ENCODE measurements around the gene ROBO2. TPM values are rescaled to one million over a fixed set of nuclear protein-coding genes. Genes with fewer than 3 reads are reported as not detected.

Gene ROBO2
- total RNA-seq, 1 donor from 2014 or later: 0.20 TPM

DNA sequence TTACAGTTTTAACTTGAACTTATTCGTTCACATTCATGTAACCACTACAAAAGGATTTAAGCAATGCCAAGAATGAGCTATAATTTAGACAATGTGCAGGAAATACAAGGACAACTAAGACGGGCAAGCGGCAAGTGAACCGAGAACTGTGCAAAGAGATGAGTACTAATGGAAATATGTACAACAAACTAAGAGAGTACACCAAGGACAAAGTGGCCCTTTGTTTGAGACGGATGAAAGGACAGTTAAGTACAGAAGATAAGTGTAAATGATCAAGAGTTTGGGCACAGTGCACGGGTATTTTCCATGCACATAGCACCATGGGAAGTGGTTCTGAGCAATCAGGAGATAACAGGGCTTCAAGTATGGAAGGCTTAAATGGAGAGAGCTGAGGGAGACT is 281.7 kb downstream of the ROBO2 start:
- DNase-seq (ENCODE audit: low spot score): no peak
- ATAC-seq: no peak

DNA sequence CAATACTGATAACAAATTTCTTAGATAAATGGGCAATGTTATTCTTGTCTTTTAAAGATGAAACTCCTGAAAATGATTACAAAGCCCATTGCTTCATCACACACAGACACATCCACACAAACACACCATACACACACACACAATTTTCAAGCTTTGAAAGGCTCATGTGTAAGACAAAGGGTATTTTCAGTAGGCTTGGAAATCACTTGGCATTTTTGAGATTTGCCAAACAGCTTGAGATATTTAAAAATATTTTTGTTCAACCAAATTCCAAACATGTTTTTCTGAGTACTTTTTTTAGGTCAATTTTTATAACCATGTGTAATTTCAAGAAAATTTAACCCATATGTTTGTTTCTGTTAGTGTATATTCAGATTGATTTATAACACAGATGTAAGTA is 283.7 kb downstream of the ROBO2 start:
- DNase-seq (ENCODE audit: low spot score) (no peak), ATAC-seq (no peak)

DNA sequence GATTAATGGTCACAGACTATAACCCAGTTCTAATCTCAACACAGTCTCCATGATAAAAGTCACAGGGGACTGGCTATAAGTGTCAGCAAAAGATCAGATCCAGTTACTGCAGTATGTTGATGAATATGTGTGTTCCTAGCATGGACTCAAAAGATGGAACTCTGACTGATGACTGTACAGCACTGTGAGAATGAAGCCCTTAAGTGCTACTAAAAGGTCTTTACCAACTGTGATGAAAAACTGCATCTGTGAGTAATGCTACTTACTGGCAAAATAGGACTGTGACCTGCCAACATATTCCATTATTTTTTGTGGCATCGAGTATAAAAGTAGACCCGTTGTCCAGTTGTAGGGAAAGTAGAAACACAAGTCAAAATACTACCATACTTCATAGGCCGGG is 284.2 kb downstream of the ROBO2 start:
- ATAC-seq (no peak), DNase-seq (ENCODE audit: low spot score) (no peak)

DNA sequence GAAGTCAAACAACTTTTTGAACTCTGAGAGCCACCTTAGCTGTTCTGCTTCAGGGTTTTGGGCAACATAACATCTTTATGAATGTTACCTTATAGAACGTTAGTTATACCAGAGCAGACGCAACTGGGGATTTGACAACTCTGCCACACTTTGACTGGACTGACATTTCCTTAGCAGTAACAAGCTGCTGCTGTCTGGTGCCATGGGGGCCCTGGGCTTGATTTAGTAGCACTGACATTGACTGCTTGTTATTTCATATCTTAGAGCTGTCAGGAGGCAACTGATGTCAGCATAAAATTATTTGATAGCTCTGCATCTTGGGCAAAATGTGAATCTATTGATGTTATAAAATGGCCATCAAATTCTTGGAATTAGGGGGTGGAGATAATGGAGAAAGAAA is 285.4 kb downstream of the ROBO2 start:
- DNase-seq (ENCODE audit: low spot score) (no peak), ATAC-seq (no peak)

DNA sequence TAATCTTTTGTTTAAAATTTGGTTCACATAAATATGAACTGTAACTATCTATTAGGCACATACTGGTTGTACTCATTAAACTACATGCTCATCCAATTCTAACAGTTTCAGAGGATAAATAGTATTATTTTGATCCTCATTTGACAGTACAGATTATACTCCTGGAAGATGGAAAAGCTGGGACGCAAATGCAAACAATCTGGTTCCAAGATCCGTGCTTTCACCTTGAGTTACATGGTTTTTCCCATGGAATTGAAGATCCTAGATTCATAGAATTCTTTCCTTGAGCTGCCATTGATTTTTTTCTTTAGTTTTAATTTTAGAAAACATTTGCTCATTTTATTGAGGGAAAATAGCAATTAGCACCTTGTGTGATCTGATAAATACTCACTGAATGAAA is 285.8 kb downstream of the ROBO2 start:
- DNase-seq (ENCODE audit: low spot score) (no peak), ATAC-seq (no peak)

DNA sequence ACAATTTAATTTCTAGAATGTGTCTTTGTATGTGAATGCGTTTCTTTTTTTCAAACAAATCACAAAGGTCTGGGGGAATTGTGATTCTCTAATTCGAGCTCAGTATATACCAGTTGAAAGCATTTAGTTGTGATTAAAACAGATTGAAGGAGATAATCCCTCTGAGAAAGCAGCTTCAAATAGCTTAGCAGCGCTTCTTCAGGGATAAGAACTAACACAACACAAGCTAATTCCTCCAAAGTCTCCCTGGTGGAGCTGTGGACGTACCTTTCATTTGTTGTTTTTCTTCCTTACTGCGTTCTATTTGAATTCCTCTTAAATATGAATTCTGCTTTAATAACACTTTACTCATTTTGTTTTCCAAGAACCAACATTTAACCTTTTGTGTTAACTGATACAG is 286.7 kb downstream of the ROBO2 start:
- ATAC-seq (no peak), DNase-seq (ENCODE audit: low spot score) (no peak)

DNA sequence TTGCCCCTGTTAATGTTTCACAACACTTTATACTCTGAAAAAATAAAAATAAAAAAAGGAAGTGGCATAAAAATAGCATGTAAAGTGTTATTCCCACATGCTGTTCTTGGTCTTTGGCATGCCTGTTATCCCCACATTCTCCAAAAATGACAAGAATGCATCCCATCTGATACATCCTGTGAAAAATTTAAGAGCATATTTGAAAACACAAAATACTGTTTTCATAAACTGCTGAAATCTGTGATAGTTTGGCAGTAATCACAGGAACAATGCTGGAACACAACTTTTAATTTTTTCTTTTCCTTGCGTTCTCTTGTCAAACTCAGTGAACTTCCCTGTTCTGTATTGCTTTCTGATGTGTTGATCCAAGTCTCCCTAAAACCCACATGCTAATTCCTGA is 288.8 kb downstream of the ROBO2 start:
- no peak for ATAC-seq
- DNase-seq (ENCODE audit: low spot score): no peak

DNA sequence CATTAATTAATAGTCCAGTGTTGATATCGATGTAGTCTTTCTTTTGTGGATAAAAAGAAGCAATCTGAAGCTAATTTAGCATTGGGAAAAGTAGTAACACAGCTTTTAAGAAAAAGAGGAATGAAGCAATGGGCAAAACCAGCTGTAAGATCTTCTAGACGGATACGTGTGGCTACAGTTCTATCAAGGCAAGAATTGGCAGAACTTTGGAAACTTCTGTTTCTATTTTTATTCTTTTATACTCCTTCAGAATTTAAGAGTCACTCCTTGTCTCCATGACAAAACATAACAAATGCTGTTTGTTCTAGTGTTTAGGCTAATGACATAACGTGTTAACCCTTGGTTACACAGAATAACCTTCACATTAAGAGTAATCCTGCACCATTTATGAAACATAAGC is 289.2 kb downstream of the ROBO2 start:
- ATAC-seq (no peak), DNase-seq (ENCODE audit: low spot score) (no peak)

DNA sequence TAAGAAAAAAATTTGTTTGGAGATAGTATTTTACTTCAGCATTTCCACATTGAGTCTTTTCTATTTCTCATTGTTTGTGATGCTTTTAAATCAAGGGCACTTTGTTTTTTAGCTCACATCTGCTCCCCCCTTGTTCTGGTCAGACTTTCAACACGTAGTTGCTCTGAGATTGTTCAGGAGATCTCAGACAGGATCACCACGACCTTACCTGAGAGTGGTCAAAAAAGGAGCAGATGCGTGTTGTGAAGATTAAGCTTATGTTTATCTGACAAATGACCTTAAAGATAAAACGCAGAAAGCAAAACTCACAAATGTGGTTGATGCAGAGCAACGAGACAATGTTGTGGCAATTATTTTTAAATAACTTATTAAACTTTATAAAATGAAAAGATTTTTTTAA is 298.3 kb downstream of the ROBO2 start:
- ATAC-seq: no peak

DNA sequence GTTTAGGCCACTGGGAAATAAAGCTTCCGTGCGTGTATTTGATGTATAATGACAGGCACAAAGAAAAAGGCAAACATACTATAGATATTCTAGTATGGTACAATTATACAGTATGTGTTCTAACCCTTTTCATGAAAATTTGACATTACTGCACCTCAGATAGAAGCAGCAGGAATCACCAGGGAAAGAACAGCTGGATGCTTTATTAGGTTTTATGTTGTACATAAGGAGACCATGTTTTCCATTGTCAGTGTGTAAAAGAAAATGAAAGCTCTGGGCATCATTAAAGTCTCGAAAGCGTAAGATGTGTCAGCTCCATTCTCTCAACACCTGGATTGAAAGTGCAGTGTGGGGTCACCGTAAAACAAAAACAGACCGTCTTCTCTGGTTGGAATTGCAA is 302.1 kb downstream of the ROBO2 start:
- DNase-seq (ENCODE audit: low spot score) (no peak), ATAC-seq (no peak)

More for the DNA sequence above, 298.3 kb downstream of the ROBO2 start:
- no peak for DNase-seq (ENCODE audit: low spot score)

DNA sequence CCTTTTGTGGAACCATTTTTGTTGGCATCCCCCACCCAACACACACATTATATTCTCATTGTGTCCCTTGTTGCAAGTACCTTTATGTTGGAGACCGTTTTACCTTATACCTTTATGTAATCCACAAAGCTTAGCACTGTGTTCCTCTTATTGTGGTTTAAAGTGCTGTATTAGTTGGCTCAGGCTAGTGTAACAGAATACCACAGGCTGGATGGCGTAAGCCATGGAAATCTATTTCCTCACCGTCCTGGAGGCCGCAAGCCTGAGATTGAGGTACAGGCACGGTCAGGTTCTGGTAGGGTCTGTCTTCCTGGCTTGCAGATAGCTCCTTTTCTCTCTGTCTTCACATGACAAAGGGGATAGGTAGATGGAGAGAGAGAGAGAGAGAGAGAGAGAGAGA is 302.8 kb downstream of the ROBO2 start:
- DNase-seq (ENCODE audit: low spot score): no peak
- ATAC-seq: no peak

DNA sequence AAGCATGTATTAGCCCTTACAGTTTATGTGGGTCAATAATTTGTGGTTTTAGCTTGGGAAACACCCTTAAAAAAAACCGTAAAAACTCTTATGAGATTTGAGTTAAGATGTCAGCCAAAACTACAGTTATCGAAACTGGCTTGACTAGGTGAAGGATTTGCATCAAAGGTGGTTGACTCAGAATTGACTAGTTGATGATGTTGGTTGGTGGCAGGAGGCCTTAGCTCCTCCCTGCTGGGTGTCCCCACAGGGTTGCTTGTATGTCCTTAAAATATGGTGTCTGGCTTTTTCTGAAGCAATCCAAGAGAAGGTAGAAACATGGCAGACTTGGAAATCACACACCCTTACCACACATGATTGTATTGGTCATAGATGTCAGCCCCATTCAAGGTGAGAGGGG is 305.1 kb downstream of the ROBO2 start:
- ATAC-seq (no peak), DNase-seq (ENCODE audit: low spot score) (no peak)

DNA sequence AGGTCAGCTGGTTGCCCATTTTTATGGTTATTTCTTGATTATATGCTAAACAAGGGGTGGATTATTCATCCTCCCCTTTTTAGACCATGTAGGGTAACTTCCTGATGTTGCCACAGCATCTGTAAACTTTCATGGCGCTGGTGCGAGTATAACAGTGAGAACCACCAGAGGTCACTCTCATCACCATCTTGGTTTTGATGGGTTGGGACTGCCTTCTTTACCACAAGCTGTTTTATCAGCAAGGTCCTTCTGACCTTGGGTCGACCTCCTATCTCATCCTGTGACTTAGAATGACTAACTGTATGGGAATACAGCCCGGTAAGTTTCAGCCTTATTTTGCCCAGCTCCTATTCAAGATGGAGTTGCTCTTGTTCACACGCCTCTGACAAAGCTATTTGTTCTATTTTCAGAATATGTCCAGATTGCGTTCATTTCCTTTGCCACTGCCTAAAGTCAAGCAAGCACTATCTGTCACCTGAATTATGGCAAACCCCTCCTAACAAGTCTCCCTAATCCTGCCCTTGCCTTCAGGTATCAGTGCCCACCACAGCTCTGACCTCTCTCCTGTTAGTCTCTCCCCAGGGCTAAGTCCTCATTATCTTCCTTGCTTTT is 308.5 kb downstream of the ROBO2 start:
- peak; percentile 69 for ATAC-seq
- DNase-seq (ENCODE audit: low spot score): no peak

DNA sequence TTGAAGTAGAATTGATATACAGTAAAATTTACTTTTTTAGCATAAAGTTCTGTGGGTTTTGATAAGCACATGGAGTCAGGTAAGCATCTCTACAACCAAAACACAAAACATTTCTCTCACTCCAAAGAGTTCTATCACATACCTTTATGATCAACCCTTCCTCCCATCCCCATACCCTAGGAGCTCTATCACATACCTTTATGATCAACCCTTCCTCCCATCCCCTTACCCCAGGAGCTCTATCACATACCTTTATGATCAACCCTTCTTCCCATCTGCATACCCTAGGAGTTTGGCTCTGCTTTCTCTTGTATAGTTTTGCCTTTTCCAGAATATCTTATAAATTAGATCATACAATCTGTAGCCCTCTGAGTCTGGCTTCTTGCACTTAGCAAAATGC is 315.1 kb downstream of the ROBO2 start:
- DNase-seq (ENCODE audit: low spot score) (no peak), ATAC-seq (no peak)

DNA sequence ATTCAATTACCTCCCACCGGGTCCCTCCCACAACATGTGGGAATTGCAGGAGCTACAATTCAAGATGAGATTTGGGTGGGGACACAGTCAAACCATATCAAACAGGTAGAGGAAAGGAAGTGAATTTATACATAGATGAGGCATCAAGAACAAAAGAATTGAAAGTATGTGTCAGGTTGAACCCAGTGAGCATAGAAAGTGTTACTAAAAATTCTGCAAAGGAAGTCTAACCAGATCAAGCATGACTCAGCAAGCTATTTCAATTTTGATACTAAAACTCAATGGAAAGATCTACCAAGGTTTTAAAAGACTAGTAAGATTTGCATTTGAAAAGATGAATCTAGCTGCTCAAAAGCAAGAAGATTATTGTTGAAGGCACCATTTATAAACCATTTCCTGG is 323.0 kb downstream of the ROBO2 start:
- no peak for ATAC-seq
- no peak for DNase-seq (ENCODE audit: low spot score)

DNA sequence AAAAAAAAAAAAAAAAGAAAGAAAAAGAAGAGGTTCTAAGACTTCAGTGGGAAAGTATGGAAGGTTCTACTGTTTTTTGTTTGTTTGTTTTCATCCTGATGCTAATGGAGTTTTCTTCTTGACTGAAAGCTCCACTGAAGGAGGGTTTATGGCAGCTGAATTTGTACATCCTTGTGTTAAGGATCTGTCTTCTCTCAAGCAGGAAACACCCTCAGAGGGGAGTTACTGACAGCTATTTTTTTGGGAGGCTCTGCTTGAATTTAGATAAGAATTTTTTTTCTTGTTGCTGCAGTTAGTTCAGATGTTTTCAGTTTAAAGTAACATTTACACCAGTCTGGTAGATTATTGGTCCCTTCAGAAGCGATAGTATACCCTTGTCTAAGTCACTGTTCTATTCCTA is 325.3 kb downstream of the ROBO2 start:
- ATAC-seq (no peak), DNase-seq (ENCODE audit: low spot score) (no peak)

DNA sequence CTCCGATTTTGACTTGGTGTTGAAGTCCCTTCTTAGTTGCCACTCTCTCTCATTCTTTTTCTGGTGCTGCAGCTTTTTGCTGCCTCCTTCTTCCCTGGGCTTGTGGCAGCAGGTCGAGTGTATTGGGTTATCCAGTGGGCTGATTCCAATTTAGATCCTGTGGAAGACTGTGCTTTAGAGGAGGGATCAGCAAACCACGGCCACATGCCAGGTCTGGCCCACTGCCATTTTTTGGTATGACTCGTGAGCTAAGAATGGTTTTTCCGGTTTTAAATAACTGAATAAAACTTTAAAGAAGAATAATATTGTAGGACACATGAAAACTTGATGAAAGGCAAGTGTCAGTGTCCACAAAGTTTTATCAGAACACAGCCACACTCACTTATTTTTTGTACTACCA is 330.5 kb downstream of the ROBO2 start:
- no peak for ATAC-seq
- no peak for DNase-seq (ENCODE audit: low spot score)

DNA sequence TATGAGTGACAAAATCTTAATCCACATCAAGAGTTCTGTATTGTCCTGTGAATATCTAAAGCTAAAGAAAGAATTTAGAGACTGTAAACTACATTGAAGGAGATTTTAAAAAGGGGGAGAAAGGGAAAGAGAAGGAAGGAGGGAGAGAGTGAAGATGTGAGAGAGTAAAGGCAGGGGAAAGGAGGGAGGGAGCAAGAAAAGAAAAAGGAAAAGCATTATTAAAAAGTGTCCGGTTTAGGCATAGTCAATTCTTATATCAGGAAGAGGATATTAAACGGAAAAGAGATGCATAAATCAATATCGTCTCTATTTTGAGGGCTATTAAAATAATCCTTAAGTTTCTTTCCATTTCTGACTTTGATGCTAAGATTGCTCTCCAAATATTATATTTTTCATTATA is 332.1 kb downstream of the ROBO2 start:
- no peak for DNase-seq (ENCODE audit: low spot score)
- no peak for ATAC-seq

DNA sequence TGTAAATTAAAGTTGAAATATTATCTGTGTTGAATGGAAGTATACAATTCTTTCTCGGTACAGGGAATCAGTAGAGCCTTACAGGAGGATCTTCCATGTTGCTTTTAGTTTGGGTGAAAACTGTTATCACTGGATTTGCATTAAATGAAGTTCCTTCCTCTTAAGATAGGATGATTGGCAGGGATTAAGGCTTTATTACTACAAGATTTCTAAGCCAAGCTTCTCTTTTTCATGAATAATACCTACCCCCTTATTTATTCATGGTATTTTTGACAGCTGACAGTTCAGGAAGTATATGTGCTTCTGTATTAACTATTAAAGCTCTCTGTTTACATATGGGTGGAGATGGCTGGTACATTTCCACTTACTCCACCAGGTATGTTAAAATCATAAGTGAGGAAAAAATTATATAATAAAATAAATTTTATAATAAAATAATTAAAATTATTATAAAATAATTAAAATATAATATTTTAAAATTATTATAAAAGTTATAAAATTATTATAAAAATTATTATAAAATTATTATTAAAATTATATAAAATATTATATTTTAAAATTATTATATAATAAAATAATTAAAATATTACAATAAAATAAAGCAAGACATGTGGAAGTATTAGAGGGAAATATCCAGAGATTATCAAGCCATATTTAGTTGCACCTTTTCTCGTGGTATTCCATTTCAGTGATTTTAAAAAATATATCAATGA is 332.9 kb downstream of the ROBO2 start:
- no peak for DNase-seq (ENCODE audit: low spot score)

DNA sequence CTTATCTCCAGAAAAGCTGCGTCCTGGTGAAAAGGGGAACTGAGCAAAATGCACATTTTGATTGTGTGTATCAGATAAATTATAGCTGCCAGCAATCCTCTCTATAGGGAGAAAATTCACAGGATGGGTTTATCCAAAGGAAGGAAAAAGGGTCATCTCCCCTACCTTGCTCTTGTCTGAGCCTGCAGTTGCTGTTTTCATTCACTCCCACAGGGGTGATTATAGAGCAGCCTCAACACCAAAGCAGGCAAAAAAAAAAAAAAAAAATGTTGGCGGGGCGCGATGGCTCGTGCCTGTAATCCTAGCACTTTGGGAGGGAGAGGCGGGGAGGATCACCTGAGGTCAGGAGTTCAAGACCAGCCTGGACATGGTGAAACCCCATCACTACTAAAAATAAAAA is 333.7 kb downstream of the ROBO2 start:
- DNase-seq (ENCODE audit: low spot score) (no peak), ATAC-seq (no peak)

More for the DNA sequence above, 332.9 kb downstream of the ROBO2 start:
- no peak for ATAC-seq

DNA sequence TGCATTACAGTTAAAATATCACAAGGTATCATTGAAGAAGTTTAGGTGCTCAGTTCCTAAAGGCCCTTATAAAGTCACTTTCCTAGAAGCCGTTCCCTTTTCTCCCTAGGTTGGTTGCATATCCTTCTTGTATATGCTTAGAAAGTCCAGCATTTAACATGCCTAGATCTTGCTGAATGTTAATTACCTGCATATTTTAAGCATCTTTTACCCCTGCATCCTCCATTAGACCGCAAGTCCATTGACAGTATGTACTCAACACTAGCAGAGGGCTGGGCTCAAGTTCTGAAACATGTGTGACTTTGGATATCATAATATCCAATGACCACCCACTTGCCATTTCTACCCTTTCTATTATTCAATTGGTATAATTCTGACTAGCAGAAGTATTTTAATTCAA is 336.6 kb downstream of the ROBO2 start:
- no peak for ATAC-seq
- DNase-seq (ENCODE audit: low spot score): no peak

DNA sequence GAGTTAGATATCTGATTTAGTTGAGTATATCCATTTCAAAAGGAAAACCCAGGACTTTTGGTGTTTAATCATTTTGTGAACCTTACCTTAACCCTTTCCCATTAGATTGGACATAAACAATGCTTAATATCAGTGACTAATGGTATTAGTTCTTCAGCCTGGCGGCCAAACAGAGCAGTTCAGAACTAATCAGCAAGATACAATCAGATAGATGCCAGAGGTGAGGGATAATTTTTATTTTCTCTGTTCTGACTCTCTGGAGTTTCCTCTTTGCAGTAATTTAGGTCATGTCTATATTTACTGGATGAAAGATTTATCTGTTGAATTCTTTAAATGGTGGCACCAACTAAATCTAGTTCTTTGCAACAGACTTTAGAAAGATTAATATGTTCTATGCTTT is 337.8 kb downstream of the ROBO2 start:
- DNase-seq (ENCODE audit: low spot score) (no peak), ATAC-seq (no peak)

DNA sequence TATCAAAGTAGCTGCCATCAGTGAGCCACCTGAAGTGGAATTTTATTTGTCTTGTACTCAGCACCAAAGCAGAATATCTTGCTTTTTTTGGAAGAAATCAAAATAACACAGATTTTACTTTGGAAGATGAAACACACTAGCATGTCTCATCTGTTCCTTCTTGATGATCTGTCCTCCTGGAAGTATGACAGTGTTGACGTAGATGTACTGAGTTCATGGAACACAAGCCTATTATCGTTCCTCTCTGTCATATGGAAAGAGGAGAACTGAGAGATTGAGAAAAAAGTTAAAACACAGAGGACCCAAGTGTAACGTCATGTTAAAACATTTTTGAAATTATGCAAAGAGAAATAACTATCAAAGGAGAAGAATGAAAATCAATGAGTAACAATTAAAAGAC is 340.2 kb downstream of the ROBO2 start:
- DNase-seq (ENCODE audit: low spot score): no peak
- ATAC-seq: no peak

Measured in left lobe of liver (tissue), 2 donors.